HCEC 1CT (cell line): Measurements from ENCODE around the gene TOR4A.

ENCODE experiments used
- DNase-seq: peaks from one replicate; pipeline ENCODE4 v3.0.0-alpha.2; 2017

The TOR4A gene

GRCh38 chr9:137296670-137297664 is 19.4 kb downstream of the TOR4A start:
- peak; percentile 37 for DNase-seq

GRCh38 chr9:137297966-137298365 is 20.4 kb downstream of the TOR4A start:
- DNase-seq = no peak

- DNase-seq = no peak
These were observed 21.1 kb downstream of the TOR4A start for GRCh38 chr9:137298401-137299202.

- no peak for DNase-seq
These were observed 21.7 kb downstream of the TOR4A start for GRCh38 chr9:137299203-137299565.

- DNase-seq = no peak
These were observed 22.4 kb downstream of the TOR4A start for GRCh38 chr9:137299938-137300337.

GRCh38 chr9:137300567-137301080 is 23.1 kb downstream of the TOR4A start:
- peak; percentile 21 for DNase-seq

- no peak for DNase-seq
These were observed 23.8 kb downstream of the TOR4A start for GRCh38 chr9:137301081-137301947.

GRCh38 chr9:137302118-137302448 is 24.6 kb downstream of the TOR4A start, which contains the start of gene NRARP:
Gene NRARP, minus strand, starts transcription at chr9:137302271. Its CDS starts 343 bp downstream, at chr9:137301928.
- peak; percentile 41 for DNase-seq

GRCh38 chr9:137302449-137303150 is 25.1 kb downstream of the TOR4A start:
- DNase-seq = no peak

GRCh38 chr9:137303151-137303892 is 25.8 kb downstream of the TOR4A start:
- DNase-seq = no peak

GRCh38 chr9:137303893-137304382 is 26.4 kb downstream of the TOR4A start:
- DNase-seq = no peak

- DNase-seq = no peak
These were observed 27.0 kb downstream of the TOR4A start for GRCh38 chr9:137304383-137305059.

GRCh38 chr9:137305060-137305797 is 27.7 kb downstream of the TOR4A start:
- no peak for DNase-seq

GRCh38 chr9:137305798-137306065 is 28.2 kb downstream of the TOR4A start:
- DNase-seq = no peak

- DNase-seq = no peak
These were observed 28.7 kb downstream of the TOR4A start for GRCh38 chr9:137306066-137306849.

- no peak for DNase-seq
These were observed 29.3 kb downstream of the TOR4A start for GRCh38 chr9:137306850-137307254.

GRCh38 chr9:137307255-137308056 is 29.9 kb downstream of the TOR4A start:
- no peak for DNase-seq

- no peak for DNase-seq
These were observed 30.6 kb downstream of the TOR4A start for GRCh38 chr9:137308057-137308619.
